NCI-H82 treated with DMSO at 0.1 percent for 48 hours (cell line): Measurements from ENCODE around the gene SLC12A4.
"Not testable (repeated sequence)": the region's sequence is repeated elsewhere in the genome, so short reads cannot be mapped to it uniquely, and the experiment has no call there.

Source experiments
- DNase-seq: peaks from one replicate; lab custom pipeline; 2025; ENCODE audit not compliant: unreplicated experiment; lab: John Stamatoyannopoulos, UW

The SLC12A4 gene

DNA sequence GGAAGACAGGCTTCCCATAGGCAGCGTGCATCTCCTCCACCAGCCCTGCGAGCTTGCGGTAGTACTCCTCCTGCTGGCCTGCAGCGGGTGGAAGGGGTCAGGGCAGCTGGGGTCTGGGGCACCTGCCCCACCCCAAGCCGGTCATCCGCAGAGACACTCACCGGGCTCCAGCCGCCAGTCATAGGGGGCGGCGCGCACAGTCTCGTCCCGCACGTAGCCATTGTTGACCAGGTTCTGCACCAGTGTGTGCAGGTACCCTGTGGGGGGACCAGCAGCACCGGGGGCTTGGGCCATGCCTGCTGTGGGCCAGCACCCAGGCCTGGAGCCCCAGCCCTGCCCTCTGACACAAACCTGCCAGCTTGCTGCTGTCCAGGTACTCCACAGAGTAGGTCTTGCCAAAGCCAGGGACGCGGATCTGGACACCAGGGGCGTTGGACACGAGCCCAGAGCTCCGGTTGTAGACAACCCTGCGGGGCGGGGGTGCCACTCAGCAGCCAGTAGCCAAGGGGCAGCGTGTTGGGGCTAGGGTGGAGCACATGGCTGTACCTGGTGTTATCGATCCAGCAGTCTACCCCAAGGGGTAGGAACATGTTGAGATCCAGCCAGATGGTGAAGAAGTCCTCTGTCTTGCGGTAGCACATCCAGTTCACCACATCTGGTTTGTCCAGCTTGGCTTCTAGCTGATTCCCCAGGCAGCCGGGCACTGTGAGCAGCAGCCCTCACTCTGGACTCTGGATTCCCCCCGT is 25.8 kb downstream of the SLC12A4 start:
- DNase-seq = no peak

DNA sequence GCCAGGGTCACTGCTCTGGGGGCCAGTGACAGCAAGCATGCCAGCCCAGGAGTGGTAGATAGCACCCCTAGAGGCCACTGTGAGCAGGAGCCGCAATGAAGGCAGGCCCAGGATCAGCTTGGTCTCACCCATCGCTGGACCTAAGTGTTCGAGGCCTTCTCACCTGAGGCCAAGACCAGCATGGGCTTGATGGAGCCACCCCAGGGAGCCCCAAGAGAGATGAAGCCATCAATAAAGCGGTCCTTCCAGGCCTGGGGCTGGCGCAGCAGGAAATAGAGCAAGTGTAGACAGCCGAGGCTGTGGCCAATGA is 26.3 kb downstream of the SLC12A4 start:
- peak; percentile 4 for DNase-seq

DNA sequence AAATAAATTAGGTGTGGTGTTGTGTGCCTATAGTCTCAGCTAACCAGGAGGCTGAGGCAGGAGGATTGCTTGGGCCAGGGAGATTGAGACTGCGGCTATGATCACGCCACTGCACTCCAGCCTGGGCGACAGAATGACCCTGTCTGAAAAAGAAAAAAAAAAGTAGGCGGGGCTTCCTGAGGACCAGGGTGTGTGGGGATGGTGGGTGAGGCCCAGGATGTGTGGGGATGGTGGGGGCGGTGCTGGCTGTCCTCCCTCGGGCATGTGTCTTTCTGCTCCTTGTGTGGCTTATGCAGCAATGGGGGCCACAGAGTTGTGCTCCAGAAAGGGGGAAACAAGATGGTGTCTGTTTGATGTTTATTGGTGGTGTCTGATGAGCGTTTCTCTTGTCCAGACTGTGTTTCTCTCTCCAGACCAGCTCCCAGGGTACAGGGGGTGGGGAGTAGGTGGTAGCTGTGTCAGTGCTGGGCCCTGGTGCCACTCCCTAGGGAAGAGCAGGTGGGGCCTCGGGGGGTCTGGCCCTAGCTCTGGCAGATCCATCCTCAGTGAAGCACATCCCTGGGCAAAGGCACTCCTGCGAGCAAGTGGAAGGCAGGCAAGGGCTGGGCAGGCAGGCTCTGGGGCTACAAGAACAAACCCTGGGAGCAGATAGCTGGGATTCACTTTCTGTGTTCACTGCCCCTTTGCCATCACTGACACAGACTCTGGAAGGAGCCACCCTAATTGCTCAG is 26.8 kb downstream of the SLC12A4 start:
- no peak for DNase-seq

- DNase-seq = no peak
These were observed 27.9 kb downstream of the SLC12A4 start for GRCh38 chr16:67940446-67941089.

DNA sequence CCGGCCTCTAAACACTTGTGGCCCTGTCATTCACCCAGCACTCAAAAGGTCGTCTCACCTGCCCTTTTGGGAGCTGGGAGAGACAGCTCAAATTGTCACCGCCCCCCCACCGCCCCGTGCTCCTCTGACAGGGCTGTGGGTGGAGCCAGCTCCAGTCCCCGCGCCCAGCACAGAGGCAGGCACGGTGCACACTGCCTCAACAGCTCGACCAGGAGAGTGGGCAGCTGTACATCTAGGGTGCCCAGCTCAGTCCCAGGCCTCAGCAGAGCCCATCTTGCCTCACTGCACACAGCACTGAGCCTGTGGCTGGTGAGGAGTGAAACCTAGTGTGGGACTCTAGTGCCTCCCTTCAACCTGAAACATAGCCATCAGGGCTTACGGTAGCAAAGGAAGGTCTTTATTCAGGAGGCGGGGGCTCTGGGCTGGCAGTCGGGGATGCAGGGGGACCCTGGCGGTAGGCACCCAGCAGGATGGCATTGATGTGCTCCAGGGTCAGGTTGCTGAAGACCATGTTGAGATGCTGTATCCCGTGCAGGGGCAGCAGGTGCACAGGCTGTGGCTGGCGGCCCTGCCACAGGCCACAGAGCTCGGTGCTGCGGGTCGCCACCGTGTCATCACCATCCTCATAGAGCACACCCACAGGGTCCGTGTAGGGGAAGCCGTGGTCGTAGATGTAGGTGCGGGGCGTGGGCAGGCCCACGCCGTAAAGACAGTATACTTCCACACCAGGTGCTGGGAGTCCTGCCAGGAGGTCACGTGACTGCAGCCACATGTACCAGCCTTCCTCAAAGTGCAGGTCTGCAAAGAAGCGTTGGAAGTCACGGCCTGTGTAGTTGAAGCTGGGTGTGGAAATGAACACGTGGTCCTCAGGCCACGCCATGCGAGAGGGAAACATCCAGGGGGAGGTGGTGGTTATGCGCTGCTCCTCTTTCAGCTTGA is 28.7 kb downstream of the SLC12A4 start:
- DNase-seq = no peak

DNA sequence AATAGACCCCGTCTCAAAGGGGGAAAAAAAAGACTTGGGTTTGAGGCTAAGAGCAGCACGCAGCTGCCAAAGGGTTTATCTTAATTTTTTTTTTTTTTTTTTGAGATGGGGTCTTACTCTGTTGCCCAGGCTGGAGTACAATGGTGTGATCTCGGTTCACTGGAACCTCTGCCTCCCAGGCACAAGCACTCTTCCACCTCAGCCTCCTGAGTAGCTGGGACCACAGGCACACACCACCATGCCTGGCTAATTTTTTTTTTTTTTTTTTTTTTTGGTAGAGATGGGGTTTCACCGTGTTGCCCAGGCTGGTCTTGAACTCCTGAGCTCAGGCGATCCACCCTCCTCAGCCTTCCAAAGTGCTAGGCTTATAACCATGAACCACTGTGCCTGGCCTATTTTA is 30.7 kb downstream of the SLC12A4 start:
- not testable (repeated sequence) for DNase-seq

DNA sequence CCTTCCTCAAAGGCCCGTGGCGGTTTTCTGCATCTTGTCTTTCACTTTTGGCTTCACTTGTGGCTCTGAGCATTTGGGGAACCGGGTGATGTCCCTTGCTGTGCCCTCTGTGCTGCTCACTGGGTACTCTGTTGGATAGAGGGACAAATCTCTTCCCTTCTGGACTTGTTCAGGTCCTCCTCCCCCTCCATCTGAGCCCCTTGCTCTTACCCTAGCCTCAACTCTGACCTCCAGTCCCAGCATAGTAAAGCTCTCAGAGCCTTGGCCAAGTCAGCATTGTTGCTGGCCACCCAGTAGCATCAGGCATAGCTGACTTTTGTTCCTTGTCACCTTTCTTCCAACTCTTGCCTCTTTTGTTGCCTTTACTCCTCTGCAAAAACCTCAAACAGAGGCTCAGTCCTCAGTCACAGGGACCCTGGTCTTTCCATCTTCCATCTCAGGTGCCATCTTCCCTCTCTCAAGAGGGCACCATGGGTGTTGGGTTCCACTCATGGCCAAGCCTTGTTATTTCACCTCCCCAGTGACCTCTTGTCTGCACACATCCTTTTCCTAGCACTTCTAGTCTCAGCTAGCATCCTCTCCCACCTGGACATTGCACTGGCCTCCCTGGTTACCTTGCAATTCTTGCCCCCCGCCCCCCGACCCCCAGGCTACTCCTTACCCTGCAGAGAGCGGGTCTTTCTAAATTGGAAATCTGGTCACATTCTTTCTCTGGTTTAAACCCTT is 31.4 kb downstream of the SLC12A4 start:
- DNase-seq = no peak

GRCh38 chr16:67936124-67936879 is 32.1 kb downstream of the SLC12A4 start, which contains the start of gene PSMB10:
Gene PSMB10 (minus strand): TSS chr16:67936850. CDS start chr16:67936749, 101 bp downstream.
- DNase-seq = no peak

- peak; percentile 92 for DNase-seq
These were observed 32.9 kb downstream of the SLC12A4 start for GRCh38 chr16:67935402-67936123.

DNA sequence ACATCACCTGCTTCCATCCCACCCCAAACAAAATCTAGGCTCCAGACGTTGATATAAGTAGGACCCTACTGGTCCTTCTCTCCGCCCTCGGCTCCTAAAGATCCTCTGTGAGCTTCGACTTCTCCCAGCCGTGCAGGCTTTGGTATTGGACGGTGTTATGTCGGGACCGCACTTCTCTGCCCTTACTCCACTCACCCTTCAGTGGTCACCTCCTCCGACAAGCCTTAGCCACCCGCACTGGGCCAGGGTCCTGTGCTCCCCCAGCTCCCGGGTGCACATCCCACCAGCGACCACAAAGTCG is 33.4 kb downstream of the SLC12A4 start:
- no peak for DNase-seq

DNA sequence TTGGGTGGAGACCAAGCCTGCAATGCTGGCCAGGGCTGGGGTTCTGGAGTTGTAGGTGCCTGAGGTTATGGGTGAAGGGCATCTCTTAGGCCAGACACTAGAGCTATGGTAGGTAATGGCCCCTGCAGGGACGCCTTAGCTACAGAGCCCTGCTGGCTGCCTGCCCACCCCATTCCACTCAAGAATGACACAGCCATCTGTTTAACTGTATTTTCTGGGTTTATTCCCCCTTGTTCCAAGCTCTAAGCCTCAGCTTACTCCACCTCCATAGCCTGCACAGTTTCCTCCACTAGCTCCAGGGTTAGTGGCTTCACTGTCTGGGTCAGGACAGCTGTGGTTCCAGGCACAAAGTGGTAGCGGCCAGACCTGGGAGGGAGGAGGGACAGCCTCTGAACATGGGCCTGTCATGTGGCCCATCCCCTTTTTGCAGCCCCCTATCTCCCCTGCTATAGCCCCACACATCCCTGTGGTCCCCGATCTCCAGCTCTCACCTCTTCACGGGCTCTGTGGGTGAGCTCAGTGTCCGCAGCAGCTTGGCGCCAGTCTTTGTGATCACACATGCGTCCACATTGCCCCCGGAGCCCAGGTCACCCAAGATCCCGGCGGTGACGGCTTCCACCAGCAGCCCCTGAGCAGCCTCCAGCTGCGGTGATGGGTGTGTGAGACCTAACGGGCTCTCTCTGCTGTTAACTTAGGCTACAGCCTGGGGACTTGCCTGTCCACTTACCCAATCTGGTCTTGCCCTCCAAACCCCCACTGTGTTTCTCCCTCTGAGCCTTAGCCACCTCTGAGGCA is 33.9 kb downstream of the SLC12A4 start:
- no peak for DNase-seq

DNA sequence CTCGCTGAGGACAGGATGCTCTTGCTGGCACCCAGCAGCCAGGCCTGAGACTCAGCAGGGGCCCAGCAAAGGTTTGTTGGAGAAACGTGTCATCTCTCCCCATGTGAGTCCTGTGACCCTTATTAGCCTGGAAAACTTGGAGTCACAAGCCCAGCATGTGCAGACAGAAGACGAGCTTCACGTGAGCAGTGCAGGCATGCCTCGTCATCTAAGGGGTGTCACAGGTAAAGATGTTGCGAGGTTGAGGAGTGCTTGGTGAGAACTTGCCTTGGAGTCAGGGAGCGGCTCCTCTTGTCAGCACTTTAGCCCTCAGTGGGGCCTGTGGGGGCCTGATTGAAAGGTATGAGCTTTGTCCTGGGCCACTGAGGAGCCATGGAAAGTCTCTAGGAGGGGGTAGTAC is 34.6 kb downstream of the SLC12A4 start:
- DNase-seq = no peak

GRCh38 chr16:67932462-67932840 is 36.0 kb downstream of the SLC12A4 start:
- DNase-seq = no peak

GRCh38 chr16:67931712-67932461 is 36.5 kb downstream of the SLC12A4 start, which contains the start of gene CTRL:
Gene CTRL (minus strand): TSS chr16:67931862. CDS start chr16:67931852, 10 bp downstream.
- no peak for DNase-seq

GRCh38 chr16:67930678-67931211 is 37.7 kb downstream of the SLC12A4 start:
- DNase-seq = no peak

DNA sequence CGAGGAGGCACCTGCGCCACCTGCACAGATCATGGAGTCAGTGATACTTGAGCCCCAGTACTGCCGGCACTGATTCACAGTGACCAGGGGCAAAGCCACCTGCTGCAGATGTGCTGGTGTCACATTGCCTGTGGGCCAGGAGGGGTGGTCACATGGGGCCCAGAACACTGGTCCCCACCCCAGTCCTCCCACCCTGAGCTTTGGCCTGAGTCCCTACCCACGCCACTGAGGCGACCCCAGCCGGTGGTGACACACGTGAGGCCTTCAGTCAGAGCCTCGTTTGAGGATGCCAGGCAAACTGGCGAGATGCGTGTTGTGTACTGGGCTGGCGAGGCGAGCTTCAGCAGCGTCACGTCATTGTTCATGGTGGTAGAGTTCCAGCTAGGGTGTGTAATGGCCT is 38.2 kb downstream of the SLC12A4 start:
- no peak for DNase-seq
